Activated naive CD4-positive, alpha-beta T cell treated with anti-CD3 and anti-CD28 coated beads for 36 hours (primary cell): ENCODE results near the gene PLRG1. TPM values are rescaled to one million over a fixed set of nuclear protein-coding genes. Genes with fewer than 3 reads are reported as not detected.

Experiments used
- CTCF ChIA-PET: fragments of 350-600 bp; sonication (Branson Sonifier 250); formaldehyde crosslinking; loops from one replicate; lab custom pipeline; 2021; ENCODE audit warnings: antibody characterized with exemption; lab: Charles Lee
- DNase-seq: peaks from one replicate; pipeline ENCODE4 v3.0.0-alpha.2; 2020
- H3K27ac Mint-ChIP-seq: one replicate; pipeline ENCODE4 v1.8.0; 2021; ENCODE audit warnings: mild to moderate bottlenecking, mixed read lengths
- H3K27me3 Mint-ChIP-seq: one replicate; pipeline ENCODE4 v1.8.0; 2021; ENCODE audit warnings: low read depth, mixed read lengths
- H3K36me3 Mint-ChIP-seq: one replicate; pipeline ENCODE4 v1.8.0; 2021; ENCODE audit warnings: low read depth, mixed read lengths
- H3K4me1 Mint-ChIP-seq: one replicate; pipeline ENCODE4 v1.8.0; 2021; ENCODE audit warnings: low read depth, mixed read lengths
- H3K4me3 Mint-ChIP-seq: one replicate; pipeline ENCODE4 v1.8.0; 2021; ENCODE audit warnings: mild to moderate bottlenecking, moderate library complexity, mixed read lengths
- H3K9me3 Mint-ChIP-seq: one replicate; pipeline ENCODE4 v1.8.0; 2021; ENCODE audit warnings: mixed read lengths
- intact Hi-C: fragments of 100-400 bp; cut with micrococcal nuclease; formaldehyde crosslinking; loops from one replicate; pipeline ENCODE4 v1.15.1; 2023
- total RNA-seq, 2 experiments: library from RNA; stranded (reverse); gene quantifications; one replicate each; pipeline ENCODE4 v1.2.3, GENCODE V29; 2021

The PLRG1 gene
- total RNA-seq, 2 experiments from 2014 or later, result 113 to 116 TPM

GRCh38 chr4:154487145-154487544 lies 63.1 kb downstream of the PLRG1 start:
- intact Hi-C loops, result no loop called here
- Mint-ChIP-seq H3K27me3 (peaks cover 37% of the 10 kb centered on the region), H3K27ac (no peak overlapping the region), H3K36me3 (no peaks in the 10 kb centered on the region), H3K4me1 (peaks cover 12% of the 10 kb centered on the region), H3K9me3 (no peaks in the 10 kb centered on the region), H3K4me3 (no peak overlapping the region)
- CTCF ChIA-PET, result no interaction called here
- no peak for DNase-seq

- Mint-ChIP-seq H3K27me3 (peaks cover 21% of the 10 kb centered on the region), H3K4me1 (no peaks in the 10 kb centered on the region), H3K9me3 (no peaks in the 10 kb centered on the region), H3K27ac (no peak overlapping the region), H3K4me3 (no peak overlapping the region), H3K36me3 (no peaks in the 10 kb centered on the region)
- intact Hi-C loops, result no loop called here
- no peak for DNase-seq
- CTCF ChIA-PET, result interaction anchor here (0.9 kb wide), 1 partner anchor 28 kb away, joined by 4 read pairs; no protein-coding TSS in a partner anchor
Measured at GRCh38 chr4:154485127-154485773, 65.0 kb downstream of the PLRG1 start.

Other genes starting within 250 kb of the PLRG1 start
- not detected for gene DCHS2, start 58.6 kb downstream of the PLRG1 start, total RNA-seq
- not detected for gene FGB, start 12.6 kb upstream of the PLRG1 start, total RNA-seq
- not detected for gene FGA, start 40.3 kb upstream of the PLRG1 start, total RNA-seq
- gene FGG, start 62.3 kb upstream of the PLRG1 start, total RNA-seq, result not detected
- gene LRAT, start 193.6 kb upstream of the PLRG1 start, total RNA-seq, result not detected
- gene RBM46, start 230.9 kb upstream of the PLRG1 start, total RNA-seq, result not detected